Activated T-cell treated with anti-CD3 and anti-CD28 coated beads for 24 hours (primary cell): ENCODE measurements around the gene SLC6A20.
"Not testable (repeated sequence)": the region's sequence is repeated elsewhere in the genome, so short reads cannot be mapped to it uniquely, and the experiment has no call there.

Experiments used
- DNase-seq: peaks from one replicate; pipeline ENCODE4 v3.0.0-alpha.2; 2020; ENCODE audit warnings: low read depth

Gene SLC6A20

GRCh38 chr3:45757141-45757540, 39.2 kb downstream of the SLC6A20 start:
- DNase-seq: not testable (repeated sequence)

GRCh38 chr3:45756055-45756454, 40.3 kb downstream of the SLC6A20 start:
- DNase-seq: no peak

- DNase-seq: no peak
Measured at GRCh38 chr3:45754461-45754860, 41.9 kb downstream of the SLC6A20 start.

- no peak for DNase-seq
Measured at GRCh38 chr3:45753095-45753494, 43.2 kb downstream of the SLC6A20 start.

GRCh38 chr3:45751537-45752242, 44.6 kb downstream of the SLC6A20 start:
- no peak for DNase-seq

- DNase-seq: no peak
Measured at GRCh38 chr3:45749880-45750279, 46.5 kb downstream of the SLC6A20 start.

- not testable (repeated sequence) for DNase-seq
Measured at GRCh38 chr3:45749036-45749600, 47.2 kb downstream of the SLC6A20 start.

- DNase-seq: no peak
Measured at GRCh38 chr3:45748068-45748467, 48.3 kb downstream of the SLC6A20 start.

GRCh38 chr3:45746777-45747622, 49.3 kb downstream of the SLC6A20 start:
- DNase-seq: no peak

GRCh38 chr3:45746165-45746776, 50.1 kb downstream of the SLC6A20 start:
- no peak for DNase-seq

GRCh38 chr3:45742461-45743089, 53.8 kb downstream of the SLC6A20 start:
- no peak for DNase-seq

GRCh38 chr3:45741742-45742460, 54.4 kb downstream of the SLC6A20 start:
- no peak for DNase-seq

GRCh38 chr3:45741247-45741646, 55.1 kb downstream of the SLC6A20 start:
- no peak for DNase-seq

- no peak for DNase-seq
Measured at GRCh38 chr3:45739991-45740390, 56.3 kb downstream of the SLC6A20 start.

GRCh38 chr3:45737234-45737633, 59.1 kb downstream of the SLC6A20 start:
- no peak for DNase-seq

- no peak for DNase-seq
Measured at GRCh38 chr3:45736707-45737106, 59.6 kb downstream of the SLC6A20 start.

- no peak for DNase-seq
Measured at GRCh38 chr3:45730409-45731154, 65.8 kb downstream of the SLC6A20 start.

- DNase-seq: no peak
Measured at GRCh38 chr3:45729614-45730013, 66.7 kb downstream of the SLC6A20 start.

GRCh38 chr3:45724911-45725310, 71.4 kb downstream of the SLC6A20 start:
- DNase-seq: no peak

GRCh38 chr3:45719655-45720487, 76.5 kb downstream of the SLC6A20 start:
- no peak for DNase-seq
